ENCODE measurements around the gene INTS11. TPM values are rescaled to one million over a fixed set of nuclear protein-coding genes. Genes with fewer than 3 reads are reported as not detected.
"Not testable (repeated sequence)": the region's sequence is repeated elsewhere in the genome, so short reads cannot be mapped to it uniquely, and the experiment has no call there.

The INTS11 gene
- total RNA-seq, 1 experiment from 2014 or later = 117 TPM

- no peaks in the 10 kb centered on the region for H3K9me3 Mint-ChIP-seq (ENCODE audit: low read depth, unreplicated experiment)
- no peak overlapping the region for H3K4me3 Mint-ChIP-seq (ENCODE audit: low read depth, unreplicated experiment)
- H3K27me3 Mint-ChIP-seq (ENCODE audit: unreplicated experiment) = no peaks in the 10 kb centered on the region
- H3K27ac Mint-ChIP-seq (ENCODE audit: unreplicated experiment) = no peak overlapping the region
- intact Hi-C loops (cut with micrococcal nuclease; ENCODE audit: unreplicated experiment) = no loop called here
- H3K4me1 Mint-ChIP-seq (ENCODE audit: low read depth, unreplicated experiment) = peaks cover 19% of the 10 kb centered on the region
- BruUV-seq (replicated peaks) = TSS peak; percentile 14
- DNase-seq = peak; percentile 73
- peaks cover 75% of the 10 kb centered on the region for H3K36me3 Mint-ChIP-seq (ENCODE audit: insufficient read depth, unreplicated experiment)
- no peak for TF ChIP-seq CTCF (IDR thresholded peaks at IDR 0.05; ENCODE audit: unreplicated experiment)
- CTCF ChIA-PET = interaction anchor here (0.7 kb wide), 1 partner anchor 380 kb away, joined by 5 read pairs; no protein-coding TSS in a partner anchor
Measured at GRCh38 chr1:1318131-1318652, 6.3 kb downstream of the INTS11 start.

GRCh38 chr1:1317420-1317819, 7.0 kb downstream of the INTS11 start:
- Mint-ChIP-seq H3K4me3 (ENCODE audit: low read depth, unreplicated experiment) (no peak overlapping the region), H3K27me3 (ENCODE audit: unreplicated experiment) (no peaks in the 10 kb centered on the region), H3K36me3 (ENCODE audit: insufficient read depth, unreplicated experiment) (peaks cover 74% of the 10 kb centered on the region), H3K4me1 (ENCODE audit: low read depth, unreplicated experiment) (peaks cover 11% of the 10 kb centered on the region), H3K9me3 (ENCODE audit: low read depth, unreplicated experiment) (no peaks in the 10 kb centered on the region), H3K27ac (ENCODE audit: unreplicated experiment) (no peak overlapping the region)
- intact Hi-C loops (cut with micrococcal nuclease; ENCODE audit: unreplicated experiment) = no loop called here
- CTCF ChIA-PET = no interaction called here
- DNase-seq = no peak
- TSS peak; percentile 57 for BruUV-seq (replicated peaks)
- TF ChIP-seq CTCF (IDR thresholded peaks at IDR 0.05; ENCODE audit: unreplicated experiment) = no peak

- CTCF ChIA-PET; intact Hi-C loops (cut with micrococcal nuclease; ENCODE audit: unreplicated experiment); H3K4me1 Mint-ChIP-seq (ENCODE audit: low read depth, unreplicated experiment); H3K9me3 Mint-ChIP-seq (ENCODE audit: low read depth, unreplicated experiment); DNase-seq; H3K27me3 Mint-ChIP-seq (ENCODE audit: unreplicated experiment); BruUV-seq (replicated peaks); H3K4me3 Mint-ChIP-seq (ENCODE audit: low read depth, unreplicated experiment); H3K27ac Mint-ChIP-seq (ENCODE audit: unreplicated experiment): not testable (repeated sequence)
- peaks cover 75% of the 10 kb centered on the region for H3K36me3 Mint-ChIP-seq (ENCODE audit: insufficient read depth, unreplicated experiment)
Measured at GRCh38 chr1:1316199-1316598, 8.3 kb downstream of the INTS11 start.

- no TSS peak for BruUV-seq (replicated peaks)
- no peak for DNase-seq
- no peak for TF ChIP-seq CTCF (IDR thresholded peaks at IDR 0.05; ENCODE audit: unreplicated experiment)
- Mint-ChIP-seq H3K4me3 (ENCODE audit: low read depth, unreplicated experiment) (no peak overlapping the region), H3K9me3 (ENCODE audit: low read depth, unreplicated experiment) (no peaks in the 10 kb centered on the region), H3K36me3 (ENCODE audit: insufficient read depth, unreplicated experiment) (peaks cover 78% of the 10 kb centered on the region), H3K4me1 (ENCODE audit: low read depth, unreplicated experiment) (peaks cover 8% of the 10 kb centered on the region), H3K27me3 (ENCODE audit: unreplicated experiment) (no peaks in the 10 kb centered on the region), H3K27ac (ENCODE audit: unreplicated experiment) (no peak overlapping the region)
- CTCF ChIA-PET = no interaction called here
- intact Hi-C loops (cut with micrococcal nuclease; ENCODE audit: unreplicated experiment) = no loop called here
Measured at GRCh38 chr1:1315435-1315954, 9.0 kb downstream of the INTS11 start.

GRCh38 chr1:1314678-1315335, 9.7 kb downstream of the INTS11 start:
- no peaks in the 10 kb centered on the region for H3K27me3 Mint-ChIP-seq (ENCODE audit: unreplicated experiment)
- intact Hi-C loops (cut with micrococcal nuclease; ENCODE audit: unreplicated experiment) = no loop called here
- no peak for TF ChIP-seq CTCF (IDR thresholded peaks at IDR 0.05; ENCODE audit: unreplicated experiment)
- no peak overlapping the region for H3K4me3 Mint-ChIP-seq (ENCODE audit: low read depth, unreplicated experiment)
- H3K27ac Mint-ChIP-seq (ENCODE audit: unreplicated experiment) = no peak overlapping the region
- peaks cover 79% of the 10 kb centered on the region for H3K36me3 Mint-ChIP-seq (ENCODE audit: insufficient read depth, unreplicated experiment)
- DNase-seq = no peak
- no peaks in the 10 kb centered on the region for H3K9me3 Mint-ChIP-seq (ENCODE audit: low read depth, unreplicated experiment)
- no TSS peak for BruUV-seq (replicated peaks)
- CTCF ChIA-PET = no interaction called here
- peaks cover 8% of the 10 kb centered on the region for H3K4me1 Mint-ChIP-seq (ENCODE audit: low read depth, unreplicated experiment)
